HepG2 (cell line): ENCODE data around the gene WNT7A. TPM values are rescaled to one million over a fixed set of nuclear protein-coding genes. Genes with fewer than 3 reads are reported as not detected.

ENCODE experiments used
- ATAC-seq: fragments of 200-7000 bp; cut with Tn5 transposase; 3 replicates; pipeline ENCODE4 v1.9.1; 2020; ENCODE audit warnings: mild to moderate bottlenecking, moderate library complexity
- BruUV-seq: library from RNA; stranded (reverse); fragments of 400-500 nt; replicated peaks from 2 replicates; lab custom pipeline; 2021; lab: Mats Ljungman, UMichigan
- CTCF ChIA-PET: fragments of 300-600 bp; formaldehyde crosslinking; extraction: SDS; loops from one replicate; lab custom pipeline; 2021; ENCODE audit warnings: low total read pairs, inconsistent platforms, low intra/inter-chr PET ratio; lab: Yijun Ruan, JAX
- POLR2A ChIA-PET: fragments of 350-600 bp; sonication (Branson Sonifier 250); formaldehyde crosslinking; loops from one replicate; lab custom pipeline; 2020; ENCODE audit warnings: antibody characterized with exemption, inconsistent platforms; lab: Yijun Ruan, JAX
- DNase-seq: peaks from one replicate; pipeline ENCODE4 v3.0.0-alpha.2; 2015; ENCODE audit warnings: low spot score
- FAIRE-seq: peaks from 3 replicates; lab custom pipeline; 2011; peaks lifted over from hg19 to GRCh38; lab: Jason Lieb, UNC
- H2AFZ ChIP-seq: one replicate; pipeline ENCODE4 v1.6.1; 2011; ENCODE audit warnings: low read length, inconsistent platforms
- H3K27ac ChIP-seq: fragments of 300-600 bp; 3 replicates; pipeline ENCODE4 v1.8.0; 2011; ENCODE audit warnings: mixed run types, mild to moderate bottlenecking, mixed read lengths, low read length, inconsistent platforms; ENCODE audit not compliant: insufficient read depth; ENCODE audit errors: extremely low read length
- H3K27me3 ChIP-seq, 2 experiments: fragments of 200-600 bp in 1 of 2; 2 replicates in 1 of 2; 3 replicates in 1 of 2; pipeline versions ENCODE4 v1.6.0 to v1.8.0; 2011; ENCODE audit warnings: low read length in 2 of 2, mild to moderate bottlenecking in 2 of 2, moderate library complexity in 2 of 2, inconsistent platforms in 1 of 2; ENCODE audit not compliant: insufficient read depth in 2 of 2, control insufficient read depth in 1 of 2
- H3K36me3 ChIP-seq, 2 experiments: fragments of 200-600 bp in 1 of 2; replicated peaks in 1 of 2; 2 replicates in 1 of 2; 3 replicates in 1 of 2; pipeline versions ENCODE4 v1.5.1 to v1.8.0; 2011; ENCODE audit warnings: low read length in 2 of 2, inconsistent platforms in 1 of 2; ENCODE audit not compliant: insufficient read depth in 2 of 2, control insufficient read depth in 1 of 2
- H3K4me1 ChIP-seq: 2 replicates; pipeline ENCODE4 v1.5.1; 2012; ENCODE audit warnings: low read length, inconsistent platforms; ENCODE audit not compliant: insufficient read depth
- H3K4me2 ChIP-seq: 2 replicates; pipeline ENCODE4 v1.6.0; 2011; ENCODE audit warnings: low read depth, low read length, inconsistent platforms
- H3K4me3 ChIP-seq, 3 experiments: fragments of 200-600 bp in 1 of 3; sonication (generic), shearing (Covaris generic) in 1 of 3; replicated peaks in 1 of 3; 2 replicates each; pipeline ENCODE4 v1.5.1; 2011 to 2016; ENCODE audit warnings: low read length in 3 of 3, inconsistent platforms in 2 of 3, low read depth in 2 of 3, mild to moderate bottlenecking in 2 of 3, control low read depth in 1 of 3, mixed read lengths in 1 of 3; ENCODE audit not compliant: insufficient read depth in 1 of 3
- H3K79me2 ChIP-seq: one replicate; pipeline ENCODE4 v1.6.1; 2011; ENCODE audit warnings: low read length, inconsistent platforms; ENCODE audit not compliant: insufficient read depth
- H3K9ac ChIP-seq: 2 replicates; pipeline ENCODE4 v1.6.0; 2011; ENCODE audit warnings: mild to moderate bottlenecking, low read depth, low read length, inconsistent platforms; ENCODE audit not compliant: insufficient read depth
- H3K9me3 ChIP-seq: 2 replicates; pipeline ENCODE4 v1.5.1; 2012; ENCODE audit warnings: mild to moderate bottlenecking, low read length
- H4K20me1 ChIP-seq: 2 replicates; pipeline ENCODE4 v1.6.0; 2011; ENCODE audit warnings: inconsistent platforms, mild to moderate bottlenecking, low read length, moderate library complexity; ENCODE audit not compliant: insufficient read depth
- CREBL2 ChIP-seq: sonication (generic); formaldehyde crosslinking; IDR thresholded peaks from 2 replicates; pipeline ENCODE4 v1.8.1; 2023; ENCODE audit warnings: missing genetic modification reagents, mild to moderate bottlenecking, borderline replicate concordance
- DNMT3B ChIP-seq: conservative IDR thresholded peaks from 2 replicates; pipeline ENCODE4 v1.6.1; 2016; ENCODE audit warnings: missing biosample characterization, control low read depth
- ERF ChIP-seq: IDR thresholded peaks from 2 replicates; pipeline ENCODE4 v1.6.1; 2018; ENCODE audit warnings: missing biosample characterization, missing genetic modification reagents
- RAD51 ChIP-seq: fragments of 450-650 bp; IDR thresholded peaks from 2 replicates; pipeline ENCODE4 v1.6.1; 2016; ENCODE audit warnings: borderline replicate concordance
- ZNF12 ChIP-seq: sonication (generic); formaldehyde crosslinking; IDR thresholded peaks from 2 replicates; pipeline ENCODE4 v1.5.0; 2020; ENCODE audit warnings: missing genetic modification reagents
- ZNF431 ChIP-seq: sonication (generic); formaldehyde crosslinking; IDR thresholded peaks from 2 replicates; pipeline ENCODE4 v1.9.0; 2022; ENCODE audit warnings: missing genetic modification reagents, low read depth, mild to moderate bottlenecking, borderline replicate concordance
- ZNF605 ChIP-seq: sonication (generic); formaldehyde crosslinking; IDR thresholded peaks from 2 replicates; pipeline ENCODE4 v1.8.0; 2022; ENCODE audit warnings: mild to moderate bottlenecking, missing genetic modification reagents
- ZNF674 ChIP-seq: sonication (generic); formaldehyde crosslinking; IDR thresholded peaks from 2 replicates; pipeline ENCODE4 v1.5.0; 2020; ENCODE audit warnings: low read depth, mild to moderate bottlenecking, missing genetic modification reagents
- ZNF772 ChIP-seq: sonication (generic); formaldehyde crosslinking; IDR thresholded peaks from 2 replicates; pipeline ENCODE4 v1.5.0; 2020; ENCODE audit warnings: mild to moderate bottlenecking, missing genetic modification reagents
- WGBS: methylation state at CpG from one replicate; pipeline ENCODE4 v1.1.6; 2017; ENCODE audit warnings: low lambda C conversion rate; 5-methylcytosine and 5-hydroxymethylcytosine counted together
- in situ Hi-C: cut with HindIII; loops from 2 replicates; pipeline ENCODE4 v1.10.0; 2017; ENCODE audit warnings: low pct_unique_long_range_greater_than_20kb; ENCODE audit not compliant: extremely low pct_ligation_motif_present
- intact Hi-C: fragments of 100-400 bp; cut with micrococcal nuclease; formaldehyde crosslinking; loops from one replicate; pipeline ENCODE4 v1.10.0; 2022; ENCODE audit not compliant: unreplicated experiment
- polyA plus RNA-seq, 8 experiments: library from polyadenylated mRNA; depleted of rRNA in 3 of 8; stranded (reverse) in 7 of 8; unstranded in 1 of 8; fragments of >200 nt; fragmentation: Illumina TruSeq in 4 of 8; extraction: Trizol in 4 of 8; gene quantifications; 2 replicates each; pipeline versions ENCODE4 v1.2.1 to v1.2.3, GENCODE V29; 2011 to 2016; ENCODE audit warnings: low read depth in 4 of 8, missing spikeins in 1 of 8, mixed read lengths in 1 of 8; ENCODE audit not compliant: insufficient read depth in 1 of 8
- total RNA-seq, 5 experiments: library from RNA; depleted of rRNA; stranded (reverse); fragments of >200 nt; fragmentation: Illumina TruSeq; extraction: Trizol; gene quantifications; 2 replicates each; pipeline ENCODE4 v1.2.3, GENCODE V29; 2016; ENCODE audit warnings: low read depth in 1 of 5

Gene WNT7A
- total and polyA plus RNA-seq, 2 of the 13 experiments (the other 11 are each of a cell fraction or from before 2014, with no cell fraction given), result not detected

GRCh38 chr3:13885704-13886010 is 5.8 kb upstream of the WNT7A start:
- POLR2A ChIA-PET, result no interaction called here
- Histone ChIP-seq H2AFZ (no peak overlapping the region), H3K4me1 (no peaks in the 10 kb centered on the region), H3K27ac (no peak overlapping the region), H3K36me3 (no peaks in the 10 kb centered on the region), H3K9me3 (no peaks in the 10 kb centered on the region), H3K4me3 (no peak overlapping the region), H3K4me2 (no peak overlapping the region), H4K20me1 (no peaks in the 10 kb centered on the region)
- in situ Hi-C loops, result no loop called here
- ATAC-seq (no peak), FAIRE-seq (no peak), DNase-seq (no peak)
- intact Hi-C loops, result loop anchor here (1.0 kb wide), 1 partner anchor 228 kb away; no protein-coding TSS in a partner anchor
- BruUV-seq, result no TSS peak
- TF ChIP-seq RAD51 (no peak), DNMT3B (CRISPR knock-in tag) (no peak), ZNF12 (CRISPR knock-in tag) (no peak), CREBL2 (CRISPR knock-in tag) (no peak), ZNF431 (CRISPR knock-in tag) (no peak), ZNF772 (no peak), ERF (CRISPR knock-in tag) (no peak), ZNF674 (CRISPR knock-in tag) (no peak), ZNF605 (CRISPR knock-in tag) (no peak)
- TF ChIP-seq, all 625 proteins: peak for 0
- CTCF ChIA-PET, result interaction anchor here (0.6 to 1.4 kb wide), 2 partner anchors 69 to 228 kb away, joined by 3 to 8 read pairs; no protein-coding TSS in a partner anchor
- 5% methylated on average over 8 of the region's 8 CpGs for WGBS
- H3K79me2 ChIP-seq, result no peaks in the 10 kb centered on the region
- peaks cover 1 to 10% of the 10 kb centered on the region in 2 experiments; a peak in 3 of 5 replicates for H3K27me3 ChIP-seq
- H3K9ac ChIP-seq, result no peak overlapping the region
